BE2C (cell line): ENCODE measurements around the gene BEGAIN.

ENCODE experiments used
- DNase-seq: peaks from one replicate; pipeline ENCODE4 v3.0.0-alpha.2; 2020
- H3K27me3 ChIP-seq: fragments of 250-450 bp; sonication (Bioruptor Pico); 2 replicates; pipeline ENCODE4 v1.5.1; 2020; ENCODE audit warnings: mild to moderate bottlenecking
- H3K36me3 ChIP-seq: fragments of 250-450 bp; sonication (Bioruptor Pico); 2 replicates; pipeline ENCODE4 v1.5.1; 2020; ENCODE audit warnings: mild to moderate bottlenecking
- H3K4me1 ChIP-seq: fragments of 250-450 bp; sonication (Bioruptor Pico); 2 replicates; pipeline ENCODE4 v1.5.1; 2020
- H3K4me3 ChIP-seq: 2 replicates; pipeline ENCODE4 v1.5.1; 2011; ENCODE audit warnings: low read depth, low read length
- H3K9me3 ChIP-seq: fragments of 250-450 bp; sonication (Bioruptor Pico); 2 replicates; pipeline ENCODE4 v1.5.1; 2020
- TF ChIP-seq, protein P1 (sequence below): IDR thresholded peaks from 2 replicates; pipeline ENCODE4 v1.5.1; 2012; ENCODE audit warnings: mild to moderate bottlenecking, low read depth, low read length

BEGAIN gene

DNA sequence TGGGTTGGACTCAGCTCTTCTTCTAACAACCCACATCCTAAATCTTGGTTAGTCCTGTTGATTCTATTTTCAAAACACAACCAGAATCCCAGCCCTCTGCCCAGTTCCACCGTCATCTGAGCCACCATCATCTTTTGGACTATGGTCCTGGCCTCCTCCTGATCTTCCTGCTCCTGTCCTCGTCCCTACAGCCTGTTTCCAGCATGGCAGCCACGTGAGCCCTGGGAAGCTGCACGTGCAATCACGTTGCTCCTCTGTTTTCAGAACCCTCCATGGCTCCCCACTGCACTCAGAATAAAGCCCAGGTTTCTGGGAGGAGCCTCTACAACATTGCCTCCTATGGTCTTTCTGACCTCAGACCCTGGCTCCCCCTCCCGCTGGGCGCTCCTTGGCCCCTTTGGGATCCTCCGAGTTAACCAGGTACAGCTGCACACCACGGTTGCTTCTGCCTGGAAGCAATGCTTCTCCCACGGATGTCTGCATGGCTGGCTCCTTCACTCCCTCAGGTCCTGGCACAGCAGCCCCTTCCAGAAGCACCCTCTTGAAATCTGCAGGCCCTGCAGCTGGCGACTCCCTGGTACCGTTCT is 44.5 kb downstream of the BEGAIN start:
- H3K4me3 ChIP-seq, result no peak overlapping the region
- H3K27me3 ChIP-seq, result no peaks in the 10 kb centered on the region
- TF ChIP-seq, protein P1, sequence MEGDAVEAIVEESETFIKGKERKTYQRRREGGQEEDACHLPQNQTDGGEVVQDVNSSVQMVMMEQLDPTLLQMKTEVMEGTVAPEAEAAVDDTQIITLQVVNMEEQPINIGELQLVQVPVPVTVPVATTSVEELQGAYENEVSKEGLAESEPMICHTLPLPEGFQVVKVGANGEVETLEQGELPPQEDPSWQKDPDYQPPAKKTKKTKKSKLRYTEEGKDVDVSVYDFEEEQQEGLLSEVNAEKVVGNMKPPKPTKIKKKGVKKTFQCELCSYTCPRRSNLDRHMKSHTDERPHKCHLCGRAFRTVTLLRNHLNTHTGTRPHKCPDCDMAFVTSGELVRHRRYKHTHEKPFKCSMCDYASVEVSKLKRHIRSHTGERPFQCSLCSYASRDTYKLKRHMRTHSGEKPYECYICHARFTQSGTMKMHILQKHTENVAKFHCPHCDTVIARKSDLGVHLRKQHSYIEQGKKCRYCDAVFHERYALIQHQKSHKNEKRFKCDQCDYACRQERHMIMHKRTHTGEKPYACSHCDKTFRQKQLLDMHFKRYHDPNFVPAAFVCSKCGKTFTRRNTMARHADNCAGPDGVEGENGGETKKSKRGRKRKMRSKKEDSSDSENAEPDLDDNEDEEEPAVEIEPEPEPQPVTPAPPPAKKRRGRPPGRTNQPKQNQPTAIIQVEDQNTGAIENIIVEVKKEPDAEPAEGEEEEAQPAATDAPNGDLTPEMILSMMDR, result no peak
- no peaks in the 10 kb centered on the region for H3K9me3 ChIP-seq
- peaks cover 39% of the 10 kb centered on the region for H3K36me3 ChIP-seq
- DNase-seq, result no peak
- no peaks in the 10 kb centered on the region for H3K4me1 ChIP-seq

DNA sequence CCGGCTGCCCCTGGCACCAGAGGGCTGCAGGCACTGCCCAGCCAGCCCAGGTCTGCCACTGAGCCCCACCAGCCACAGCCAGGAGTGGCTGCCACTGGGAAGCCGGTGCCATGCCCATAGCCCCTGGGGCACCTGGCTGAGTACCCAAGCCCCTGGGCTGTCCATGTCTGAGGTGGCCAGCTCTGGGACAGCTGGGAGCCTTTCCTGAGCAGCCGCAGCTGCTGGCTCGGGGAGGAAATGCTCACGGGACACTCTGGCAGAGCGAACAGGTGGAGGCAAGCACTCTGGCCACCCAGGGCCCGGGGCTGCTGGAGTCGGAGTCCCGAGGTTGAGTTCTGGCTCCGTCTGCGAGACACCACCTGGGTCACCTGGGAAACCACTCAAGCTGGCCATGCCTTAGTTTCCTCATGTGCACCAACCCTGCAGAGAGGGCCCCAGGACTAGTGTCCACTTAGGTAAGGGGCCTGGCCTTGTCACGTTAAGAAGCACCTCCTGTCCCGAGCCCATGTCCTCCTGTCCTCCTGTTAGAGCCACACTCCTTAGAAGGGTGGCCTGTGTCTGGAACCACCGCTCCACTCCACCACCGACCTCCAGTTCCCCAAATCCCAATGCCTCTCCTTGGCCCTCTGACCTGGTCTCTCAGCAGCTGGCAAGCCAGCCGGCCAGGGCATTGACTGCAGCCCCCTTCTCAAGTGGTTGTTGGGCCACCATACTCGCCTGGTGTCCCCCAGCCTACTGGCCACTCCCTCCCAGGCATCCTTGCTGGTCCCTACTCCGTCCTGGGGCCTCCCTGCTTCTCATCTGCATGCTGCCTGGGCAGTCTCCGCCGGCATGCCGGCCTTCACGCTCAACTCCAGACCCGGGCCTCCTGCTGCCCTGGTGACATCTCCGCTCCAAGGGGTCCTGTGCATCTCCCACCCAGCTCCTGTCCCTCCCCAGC is 45.3 kb downstream of the BEGAIN start:
- Histone ChIP-seq H3K9me3 (no peaks in the 10 kb centered on the region), H3K27me3 (no peaks in the 10 kb centered on the region), H3K36me3 (peaks cover 39% of the 10 kb centered on the region), H3K4me3 (no peak overlapping the region), H3K4me1 (no peaks in the 10 kb centered on the region)
- TF ChIP-seq, protein P1, result no peak
- no peak for DNase-seq

DNA sequence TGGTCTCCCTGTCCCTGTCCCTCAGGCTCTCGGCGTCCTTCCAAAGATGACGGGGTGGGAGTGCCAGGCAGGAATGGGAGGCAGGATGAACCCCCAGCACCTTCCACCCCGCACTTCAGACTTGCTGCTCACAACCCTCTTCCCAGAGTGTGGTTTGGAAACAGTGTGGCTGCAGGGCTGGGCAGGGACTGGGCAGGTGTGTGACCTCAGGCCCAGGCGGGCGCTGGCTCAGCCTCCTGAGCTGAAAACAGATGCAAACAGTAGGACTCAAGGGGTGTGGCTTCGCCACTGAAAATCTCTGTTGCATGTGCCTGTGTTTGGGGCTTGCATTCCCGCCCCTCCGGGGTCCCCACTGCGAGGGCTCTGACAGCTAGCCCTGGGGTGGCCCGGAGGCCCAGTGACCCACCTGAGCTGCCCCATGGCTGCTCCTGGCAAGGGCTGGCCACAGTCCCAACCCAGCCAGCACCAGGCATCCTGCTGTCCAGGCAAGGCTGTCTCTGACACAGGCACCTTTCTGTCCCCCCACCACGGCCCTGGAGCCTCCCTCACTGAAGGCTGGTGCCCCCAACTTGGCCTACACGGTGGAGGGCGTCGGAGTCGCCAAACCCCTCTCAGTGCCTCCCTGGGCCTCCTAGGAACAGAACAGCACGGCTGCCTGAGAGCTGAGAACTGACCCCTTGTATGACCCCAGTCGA is 46.1 kb downstream of the BEGAIN start:
- TF ChIP-seq, protein P1, result no peak
- no peak overlapping the region for H3K4me3 ChIP-seq
- DNase-seq, result no peak
- no peaks in the 10 kb centered on the region; the same call in 1 of the 2 replicates for H3K4me1 ChIP-seq
- no peaks in the 10 kb centered on the region for H3K9me3 ChIP-seq
- H3K27me3 ChIP-seq, result no peaks in the 10 kb centered on the region
- peaks cover 39% of the 10 kb centered on the region for H3K36me3 ChIP-seq

DNA sequence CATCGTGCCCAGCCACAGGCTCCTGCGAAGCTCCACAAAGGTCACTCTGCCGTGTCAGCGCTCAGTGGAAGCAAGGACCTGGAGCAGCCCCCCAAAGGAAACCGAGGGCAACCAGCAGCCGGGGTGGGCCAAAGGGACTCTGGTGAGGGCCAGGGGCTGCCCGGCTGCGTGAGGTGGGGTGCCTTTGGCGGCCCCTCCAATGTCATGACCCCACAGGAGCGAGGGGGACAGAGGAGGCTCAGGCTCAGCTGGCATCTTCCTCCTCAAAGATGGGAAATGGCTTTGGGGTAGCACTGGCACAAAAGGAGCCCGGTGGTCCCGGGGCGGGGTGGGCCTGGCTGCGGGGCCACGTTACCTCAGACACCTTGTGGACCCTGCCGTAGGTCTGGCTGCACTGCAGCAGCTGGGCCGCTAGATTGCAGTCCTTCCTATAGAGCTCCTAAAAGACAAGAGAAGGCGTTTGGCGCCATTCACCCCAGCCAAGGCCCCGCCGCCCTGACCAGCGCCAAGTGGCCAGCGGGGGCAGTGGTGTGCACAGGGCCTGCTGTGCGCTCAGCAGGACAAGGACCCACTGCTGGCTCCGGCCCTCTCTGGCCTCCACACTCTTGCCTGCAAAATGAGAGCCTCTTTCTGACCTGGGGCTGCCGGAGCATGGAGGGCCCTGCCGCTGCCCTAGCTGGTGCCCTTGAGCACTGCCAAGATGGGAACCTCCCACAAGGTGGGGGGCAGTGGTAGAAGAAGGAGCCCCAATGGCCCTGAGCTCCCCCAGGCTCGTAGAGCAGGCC is 46.9 kb downstream of the BEGAIN start:
- DNase-seq, result peak; percentile 64
- Histone ChIP-seq H3K4me1 (peaks cover under 1% of the 10 kb centered on the region; the same call in 1 of the 2 replicates), H3K4me3 (no peak overlapping the region), H3K9me3 (no peaks in the 10 kb centered on the region), H3K36me3 (peaks cover 39% of the 10 kb centered on the region), H3K27me3 (no peaks in the 10 kb centered on the region)
- TF ChIP-seq, protein P1, result peak; percentile 59

DNA sequence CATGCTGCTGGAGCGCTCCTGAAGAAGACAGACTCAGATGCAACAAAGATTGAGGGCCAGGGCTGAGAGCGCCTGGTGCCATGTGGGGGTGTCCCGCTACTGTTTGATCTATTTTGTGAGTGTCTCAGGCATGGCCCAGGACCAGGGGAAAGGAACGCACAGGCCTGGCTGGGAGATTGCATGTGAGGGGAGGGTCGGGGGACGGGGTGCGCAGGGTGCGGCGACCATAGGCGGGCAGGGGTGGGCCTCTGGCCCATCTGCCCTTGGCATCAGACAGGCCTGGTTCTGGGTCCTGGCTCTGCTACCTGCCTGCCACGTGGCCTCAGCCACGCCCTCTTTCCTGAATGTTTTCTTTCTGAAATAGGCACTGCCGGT is 47.5 kb downstream of the BEGAIN start:
- Histone ChIP-seq H3K9me3 (no peaks in the 10 kb centered on the region), H3K36me3 (peaks cover 39% of the 10 kb centered on the region), H3K4me3 (no peak overlapping the region), H3K4me1 (peaks cover 6% of the 10 kb centered on the region), H3K27me3 (no peaks in the 10 kb centered on the region)
- TF ChIP-seq, protein P1, result no peak
- DNase-seq, result peak; percentile 8
